ENCODE data around the gene HNRNPA2B1. TPM values are rescaled to one million over a fixed set of nuclear protein-coding genes. Genes with fewer than 3 reads are reported as not detected.

HNRNPA2B1 gene
- total and polyA plus RNA-seq, 2 of the 8 experiments (the other 6 are each of a cell fraction or from before 2014, with no cell fraction given) = 276 to 1,255 TPM

- no peak for TF ChIP-seq ZNF274 (IDR thresholded peaks at IDR 0.05; ENCODE audit: borderline replicate concordance, extremely low read depth, low read length)
- TF ChIP-seq, protein P1, sequence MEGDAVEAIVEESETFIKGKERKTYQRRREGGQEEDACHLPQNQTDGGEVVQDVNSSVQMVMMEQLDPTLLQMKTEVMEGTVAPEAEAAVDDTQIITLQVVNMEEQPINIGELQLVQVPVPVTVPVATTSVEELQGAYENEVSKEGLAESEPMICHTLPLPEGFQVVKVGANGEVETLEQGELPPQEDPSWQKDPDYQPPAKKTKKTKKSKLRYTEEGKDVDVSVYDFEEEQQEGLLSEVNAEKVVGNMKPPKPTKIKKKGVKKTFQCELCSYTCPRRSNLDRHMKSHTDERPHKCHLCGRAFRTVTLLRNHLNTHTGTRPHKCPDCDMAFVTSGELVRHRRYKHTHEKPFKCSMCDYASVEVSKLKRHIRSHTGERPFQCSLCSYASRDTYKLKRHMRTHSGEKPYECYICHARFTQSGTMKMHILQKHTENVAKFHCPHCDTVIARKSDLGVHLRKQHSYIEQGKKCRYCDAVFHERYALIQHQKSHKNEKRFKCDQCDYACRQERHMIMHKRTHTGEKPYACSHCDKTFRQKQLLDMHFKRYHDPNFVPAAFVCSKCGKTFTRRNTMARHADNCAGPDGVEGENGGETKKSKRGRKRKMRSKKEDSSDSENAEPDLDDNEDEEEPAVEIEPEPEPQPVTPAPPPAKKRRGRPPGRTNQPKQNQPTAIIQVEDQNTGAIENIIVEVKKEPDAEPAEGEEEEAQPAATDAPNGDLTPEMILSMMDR (IDR thresholded peaks at IDR 0.05; ENCODE audit: control extremely low read depth in 1 of 3, insufficient read depth in 1 of 3, low read depth in 1 of 3, low read length in 3 of 3) = no peak
- TF ChIP-seq POLR2AphosphoS5 (IDR thresholded peaks at IDR 0.05; ENCODE audit: low read depth, low read length) = peak; percentile 72
- no peak for TF ChIP-seq POU5F1 (IDR thresholded peaks at IDR 0.05; ENCODE audit: low read depth, low read length)
- no peak for TF ChIP-seq SP2 (IDR thresholded peaks at IDR 0.05; ENCODE audit: low read length)
- no peak for TF ChIP-seq SUZ12 (IDR thresholded peaks at IDR 0.05; ENCODE audit: low read length)
Measured at GRCh38 chr7:26186364-26187311, 13.9 kb downstream of the HNRNPA2B1 start (continued).

All from H1 (cell line).